ENCODE measurements around the gene SPATS2L.

The SPATS2L gene

GRCh38 chr2:200362202-200362917 lies 55.9 kb downstream of the SPATS2L start:
- FAIRE-seq (no peak), DNase-seq (ENCODE audit: insufficient read length, low spot score) (no peak)
- TF ChIP-seq POLR2A (IDR thresholded peaks at IDR 0.05; ENCODE audit: low read depth, low read length), result no peak
- no peak for TF ChIP-seq SPI1 (IDR thresholded peaks at IDR 0.05; ENCODE audit: low read depth, low read length)
- no peak for TF ChIP-seq PAX5 (IDR thresholded peaks at IDR 0.05; ENCODE audit: insufficient read depth, low read length, severe bottlenecking)
- TF ChIP-seq POLR2AphosphoS5 (IDR thresholded peaks at IDR 0.05; ENCODE audit: low read depth, low read length), result no peak
- no peak for TF ChIP-seq TAF1 (IDR thresholded peaks at IDR 0.05; ENCODE audit: low read depth, low read length)
- no peak for TF ChIP-seq POU2F2 (IDR thresholded peaks at IDR 0.05; ENCODE audit: low read depth, low read length)

GRCh38 chr2:200363279-200363678 lies 56.8 kb downstream of the SPATS2L start:
- no peak for DNase-seq (ENCODE audit: insufficient read length, low spot score)
- TF ChIP-seq POLR2A (IDR thresholded peaks at IDR 0.05; ENCODE audit: low read depth, low read length), result no peak
- no peak for TF ChIP-seq SPI1 (IDR thresholded peaks at IDR 0.05; ENCODE audit: low read depth, low read length)
- FAIRE-seq, result no peak

- no peak for FAIRE-seq
- DNase-seq (ENCODE audit: insufficient read length, low spot score), result no peak
- TF ChIP-seq PAX5 (IDR thresholded peaks at IDR 0.05; ENCODE audit: insufficient read depth, low read length, severe bottlenecking) (no peak), TAF1 (IDR thresholded peaks at IDR 0.05; ENCODE audit: low read depth, low read length) (no peak), POLR2A (IDR thresholded peaks at IDR 0.05; ENCODE audit: low read depth, low read length) (no peak), POU2F2 (IDR thresholded peaks at IDR 0.05; ENCODE audit: low read depth, low read length) (no peak), SPI1 (IDR thresholded peaks at IDR 0.05; ENCODE audit: low read depth, low read length) (no peak)
Measured at GRCh38 chr2:200364142-200364541, 57.6 kb downstream of the SPATS2L start.

- FAIRE-seq (no peak), DNase-seq (ENCODE audit: insufficient read length, low spot score) (no peak)
- no peak for TF ChIP-seq TAF1 (IDR thresholded peaks at IDR 0.05; ENCODE audit: low read depth, low read length)
- TF ChIP-seq SPI1 (IDR thresholded peaks at IDR 0.05; ENCODE audit: low read depth, low read length), result no peak
- TF ChIP-seq POLR2AphosphoS5 (IDR thresholded peaks at IDR 0.05; ENCODE audit: low read depth, low read length), result no peak
- TF ChIP-seq PAX5 (IDR thresholded peaks at IDR 0.05; ENCODE audit: insufficient read depth, low read length, severe bottlenecking), result no peak
- no peak for TF ChIP-seq POLR2A (IDR thresholded peaks at IDR 0.05; ENCODE audit: low read depth, low read length)
- TF ChIP-seq POU2F2 (IDR thresholded peaks at IDR 0.05; ENCODE audit: low read depth, low read length), result no peak
Measured at GRCh38 chr2:200364620-200365019, 58.1 kb downstream of the SPATS2L start.

- FAIRE-seq (peak; percentile 5), DNase-seq (ENCODE audit: insufficient read length, low spot score) (no peak)
- TF ChIP-seq PAX5 (IDR thresholded peaks at IDR 0.05; ENCODE audit: insufficient read depth, low read length, severe bottlenecking) (no peak), TAF1 (IDR thresholded peaks at IDR 0.05; ENCODE audit: low read depth, low read length) (no peak), POLR2AphosphoS5 (IDR thresholded peaks at IDR 0.05; ENCODE audit: low read depth, low read length) (no peak), POU2F2 (IDR thresholded peaks at IDR 0.05; ENCODE audit: low read depth, low read length) (no peak), SPI1 (IDR thresholded peaks at IDR 0.05; ENCODE audit: low read depth, low read length) (no peak), POLR2A (IDR thresholded peaks at IDR 0.05; ENCODE audit: low read depth, low read length) (no peak)
Measured at GRCh38 chr2:200365209-200365608, 58.7 kb downstream of the SPATS2L start.

- no peak for DNase-seq (ENCODE audit: insufficient read length, low spot score)
- TF ChIP-seq PAX5 (IDR thresholded peaks at IDR 0.05; ENCODE audit: insufficient read depth, low read length, severe bottlenecking), result no peak
- TF ChIP-seq SPI1 (IDR thresholded peaks at IDR 0.05; ENCODE audit: low read depth, low read length), result no peak
- no peak for TF ChIP-seq POLR2A (IDR thresholded peaks at IDR 0.05; ENCODE audit: low read depth, low read length)
- no peak for TF ChIP-seq POLR2AphosphoS5 (IDR thresholded peaks at IDR 0.05; ENCODE audit: low read depth, low read length)
- no peak for TF ChIP-seq TAF1 (IDR thresholded peaks at IDR 0.05; ENCODE audit: low read depth, low read length)
- no peak for TF ChIP-seq POU2F2 (IDR thresholded peaks at IDR 0.05; ENCODE audit: low read depth, low read length)
- FAIRE-seq, result peak; percentile 56
Measured at GRCh38 chr2:200367155-200367554, 60.7 kb downstream of the SPATS2L start.

- TF ChIP-seq PAX5 (IDR thresholded peaks at IDR 0.05; ENCODE audit: insufficient read depth, low read length, severe bottlenecking), result no peak
- TF ChIP-seq POLR2AphosphoS5 (IDR thresholded peaks at IDR 0.05; ENCODE audit: low read depth, low read length), result no peak
- no peak for TF ChIP-seq TAF1 (IDR thresholded peaks at IDR 0.05; ENCODE audit: low read depth, low read length)
- TF ChIP-seq POLR2A (IDR thresholded peaks at IDR 0.05; ENCODE audit: low read depth, low read length), result no peak
- TF ChIP-seq POU2F2 (IDR thresholded peaks at IDR 0.05; ENCODE audit: low read depth, low read length), result no peak
- TF ChIP-seq SPI1 (IDR thresholded peaks at IDR 0.05; ENCODE audit: low read depth, low read length), result no peak
- no peak for DNase-seq (ENCODE audit: insufficient read length, low spot score)
Measured at GRCh38 chr2:200369886-200370285, 63.4 kb downstream of the SPATS2L start.

GRCh38 chr2:200373231-200373630 lies 66.7 kb downstream of the SPATS2L start:
- no peak for FAIRE-seq
- DNase-seq (ENCODE audit: insufficient read length, low spot score), result no peak
- TF ChIP-seq PAX5 (IDR thresholded peaks at IDR 0.05; ENCODE audit: insufficient read depth, low read length, severe bottlenecking) (no peak), POLR2AphosphoS5 (IDR thresholded peaks at IDR 0.05; ENCODE audit: low read depth, low read length) (no peak), POU2F2 (IDR thresholded peaks at IDR 0.05; ENCODE audit: low read depth, low read length) (no peak), POLR2A (IDR thresholded peaks at IDR 0.05; ENCODE audit: low read depth, low read length) (no peak), SPI1 (IDR thresholded peaks at IDR 0.05; ENCODE audit: low read depth, low read length) (no peak), TAF1 (IDR thresholded peaks at IDR 0.05; ENCODE audit: low read depth, low read length) (no peak)

More at GRCh38 chr2:200369886-200370285, 63.4 kb downstream of the SPATS2L start:
- FAIRE-seq, result no peak

GRCh38 chr2:200373973-200374416 lies 67.5 kb downstream of the SPATS2L start:
- TF ChIP-seq SPI1 (IDR thresholded peaks at IDR 0.05; ENCODE audit: low read depth, low read length) (peak; percentile 57), POU2F2 (IDR thresholded peaks at IDR 0.05; ENCODE audit: low read depth, low read length) (no peak), TAF1 (IDR thresholded peaks at IDR 0.05; ENCODE audit: low read depth, low read length) (no peak), PAX5 (IDR thresholded peaks at IDR 0.05; ENCODE audit: insufficient read depth, low read length, severe bottlenecking) (no peak), POLR2AphosphoS5 (IDR thresholded peaks at IDR 0.05; ENCODE audit: low read depth, low read length) (no peak), POLR2A (IDR thresholded peaks at IDR 0.05; ENCODE audit: low read depth, low read length) (no peak)
- no peak for DNase-seq (ENCODE audit: insufficient read length, low spot score)
- peak; percentile 86 for FAIRE-seq

Measured in GM12891 (cell line).